ENCODE measurements around the gene STARD9.
"Not testable (repeated sequence)": the region's sequence is repeated elsewhere in the genome, so short reads cannot be mapped to it uniquely, and the experiment has no call there.

Gene STARD9

DNA sequence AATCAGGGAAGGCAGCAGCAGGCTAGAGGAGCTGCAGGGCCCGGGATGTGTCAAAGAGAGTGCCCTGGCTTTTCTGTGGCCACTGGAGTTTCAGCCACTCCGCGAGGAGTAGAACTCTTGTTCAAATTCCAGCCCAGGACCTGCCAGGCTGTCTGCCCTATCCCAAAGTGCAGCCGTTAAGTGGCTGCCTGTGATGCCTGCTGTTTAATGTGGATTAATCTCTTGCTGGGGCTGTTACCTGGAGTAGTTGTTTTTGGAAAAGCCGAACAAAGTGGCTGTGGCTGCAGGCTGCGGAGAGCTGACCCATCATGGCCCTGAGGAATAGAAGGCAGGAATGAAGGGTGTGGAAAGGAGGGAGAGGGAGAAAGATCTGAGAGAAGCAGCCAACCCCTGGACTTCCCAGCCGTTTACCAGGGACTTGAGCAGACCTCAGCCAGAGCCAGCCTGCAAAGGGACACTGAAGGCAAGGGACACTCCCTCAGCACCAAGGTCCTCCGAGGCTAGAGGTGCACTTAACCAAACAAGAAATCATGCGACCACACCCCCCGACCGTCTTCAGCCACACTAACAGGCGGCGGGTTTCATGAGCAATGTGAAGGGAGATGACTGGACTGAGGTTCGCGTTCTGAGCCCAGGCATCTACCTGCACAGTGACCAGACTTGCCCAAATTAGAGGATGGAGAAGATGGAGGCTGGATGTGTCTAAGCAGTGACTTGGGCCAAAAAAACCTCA is 156.9 kb downstream of the STARD9 start:
- DNase-seq = no peak

DNA sequence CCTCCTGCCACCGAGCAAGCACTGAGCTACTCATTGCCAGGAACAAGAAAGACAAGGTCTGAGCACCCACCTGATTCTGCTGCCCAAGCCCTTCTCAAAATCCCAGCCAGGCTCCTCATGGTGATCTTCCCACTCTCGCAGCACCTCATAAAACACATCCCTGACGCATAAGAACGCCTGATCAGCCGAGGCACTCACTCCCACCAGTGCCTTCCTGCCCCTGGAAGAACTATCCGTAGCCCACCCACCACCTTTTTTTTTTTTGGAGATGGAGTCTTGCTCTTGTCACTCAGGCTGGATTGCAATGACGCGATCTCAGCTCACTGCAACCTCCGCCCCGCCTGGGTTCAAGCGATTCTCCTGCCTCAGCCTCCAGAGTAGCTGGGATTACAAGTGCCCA is 157.6 kb downstream of the STARD9 start:
- DNase-seq = no peak

DNA sequence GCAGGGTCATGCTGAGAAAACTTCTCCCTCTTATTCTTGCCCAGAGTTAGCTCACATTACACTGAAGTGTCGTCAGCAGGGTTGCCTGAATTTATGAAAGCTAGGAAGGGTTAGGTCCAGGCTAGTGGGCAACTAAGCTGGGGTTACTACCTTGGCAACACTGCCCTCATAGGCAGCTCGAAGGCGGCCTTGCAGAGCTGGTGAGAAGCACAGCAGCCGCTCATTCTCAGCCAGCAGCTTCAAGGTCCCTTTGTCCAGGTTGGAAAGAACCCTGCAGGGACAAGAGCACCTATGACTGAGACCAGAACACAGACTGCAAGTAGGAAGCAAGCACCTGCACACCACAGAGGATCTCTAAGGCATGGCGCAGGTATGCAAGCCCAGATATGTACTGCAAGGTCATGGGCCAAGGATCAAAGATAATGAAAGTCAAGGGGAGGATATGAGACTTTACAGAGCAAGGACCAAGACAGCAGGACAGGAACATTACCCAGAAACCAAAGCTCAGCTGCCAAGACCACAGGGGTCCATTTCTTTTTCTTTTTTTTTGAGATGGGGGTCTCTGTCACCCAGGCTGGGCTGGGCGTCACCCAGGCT is 158.8 kb downstream of the STARD9 start:
- DNase-seq = no peak

DNA sequence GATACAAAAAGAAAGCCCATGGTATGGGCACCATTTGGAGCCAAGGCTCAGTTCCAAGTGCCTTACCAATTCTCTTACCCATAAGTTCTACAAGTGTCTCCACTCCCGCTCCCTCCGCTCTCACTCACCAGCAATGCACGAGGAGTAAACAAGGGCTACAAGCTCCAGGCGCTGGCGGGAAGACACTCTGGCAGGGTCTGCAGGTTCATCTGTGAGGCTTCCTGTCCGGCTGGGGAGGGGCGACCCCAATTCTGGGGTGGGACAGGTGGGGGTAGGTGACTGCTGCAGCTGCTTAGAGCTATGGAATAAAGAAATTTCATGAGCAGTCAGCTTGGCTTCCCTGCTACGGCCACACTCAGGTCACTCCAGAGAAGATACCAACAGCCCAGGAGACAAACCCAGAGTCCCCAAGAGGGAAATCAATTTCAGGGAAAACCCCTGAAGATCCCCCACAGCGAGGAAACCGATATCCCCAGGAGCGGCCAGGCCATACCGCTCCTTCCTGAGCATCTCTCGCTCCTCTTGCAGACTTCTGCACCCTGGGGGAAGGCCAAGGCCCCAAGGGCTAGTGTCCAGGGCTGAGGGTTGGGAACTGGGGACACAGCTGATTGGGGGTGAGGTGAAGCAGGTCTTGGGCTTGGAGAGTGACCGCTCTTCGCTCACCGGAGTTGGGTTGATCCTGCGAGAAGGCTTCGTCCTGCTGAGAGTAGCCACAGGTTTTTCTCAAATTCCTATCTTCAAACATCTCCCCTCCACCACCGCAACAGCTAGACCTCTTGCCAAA is 160.2 kb downstream of the STARD9 start:
- no peak for DNase-seq

DNA sequence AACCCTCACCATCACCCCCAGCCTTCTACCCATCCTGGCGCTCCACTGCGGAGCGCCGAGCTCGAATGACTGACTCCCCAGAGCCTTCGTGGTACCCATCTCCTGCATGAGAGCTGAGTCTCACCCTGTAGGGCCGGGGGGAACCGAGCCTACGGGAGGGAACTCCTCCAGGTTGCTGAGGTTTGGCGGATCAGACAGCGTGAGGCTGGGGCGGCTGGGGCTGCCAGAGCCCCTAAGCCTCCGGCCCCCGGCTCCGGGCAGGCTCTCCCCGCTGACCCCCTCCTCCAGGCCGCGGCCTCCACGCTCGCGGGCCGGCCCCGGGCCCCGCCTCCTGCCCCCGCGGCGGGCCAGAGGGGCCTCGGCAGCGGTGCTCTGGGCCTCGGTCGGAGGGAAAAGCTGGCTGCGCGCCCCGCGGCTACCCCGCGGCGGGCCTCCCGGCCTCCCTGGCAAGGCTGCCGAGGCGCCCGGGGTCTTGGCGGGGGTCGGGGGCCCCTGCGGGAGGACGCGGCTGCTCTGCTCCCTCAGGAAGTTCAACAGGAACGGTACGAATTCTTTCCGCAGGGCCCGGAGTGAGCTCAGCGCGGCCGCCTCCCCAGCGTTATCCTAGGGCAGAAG is 160.9 kb downstream of the STARD9 start:
- DNase-seq = no peak

DNA sequence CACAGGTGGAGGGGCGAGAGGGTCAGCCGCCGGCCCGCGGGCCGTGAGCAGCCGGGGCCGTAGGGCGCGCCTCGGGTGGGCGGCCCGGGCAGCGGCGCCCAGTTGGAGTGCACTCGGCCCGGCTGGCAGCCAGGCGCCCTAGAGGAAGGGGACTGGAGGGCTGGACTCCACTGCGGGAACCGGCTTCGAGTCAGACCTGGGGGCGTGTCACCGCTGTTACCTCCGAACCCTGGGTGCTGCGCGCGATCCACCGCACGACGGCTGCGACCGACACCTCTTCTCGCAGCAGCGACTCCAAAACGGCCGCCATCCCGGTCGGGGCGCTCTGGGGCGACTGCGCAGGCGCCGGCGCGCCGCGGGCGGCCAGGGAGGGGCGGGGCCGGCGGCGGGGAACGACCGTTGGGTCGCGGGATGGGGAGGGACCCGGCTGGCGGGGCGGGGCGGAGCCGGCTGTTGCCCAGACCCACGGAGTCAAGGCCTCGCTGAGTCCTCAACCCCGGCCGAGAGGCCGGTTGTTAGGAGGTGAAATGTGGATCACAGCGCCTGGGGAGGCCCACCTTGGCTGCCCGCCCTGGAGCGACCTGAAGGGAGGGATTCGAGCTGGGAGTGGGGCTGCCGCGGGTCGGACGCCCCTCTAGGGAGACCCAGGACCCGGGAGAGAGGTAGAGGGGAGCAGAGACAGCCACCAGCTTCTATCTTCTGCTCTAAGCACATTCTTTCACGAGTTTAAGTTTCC is 161.6 kb downstream of the STARD9 start, which contains the start of gene CDAN1:
CDAN1 (minus strand) TSS at position 336 of the 736 bp plus-strand sequence; CDS start at position 310, 26 bp downstream.
- peak; percentile 80 for DNase-seq

DNA sequence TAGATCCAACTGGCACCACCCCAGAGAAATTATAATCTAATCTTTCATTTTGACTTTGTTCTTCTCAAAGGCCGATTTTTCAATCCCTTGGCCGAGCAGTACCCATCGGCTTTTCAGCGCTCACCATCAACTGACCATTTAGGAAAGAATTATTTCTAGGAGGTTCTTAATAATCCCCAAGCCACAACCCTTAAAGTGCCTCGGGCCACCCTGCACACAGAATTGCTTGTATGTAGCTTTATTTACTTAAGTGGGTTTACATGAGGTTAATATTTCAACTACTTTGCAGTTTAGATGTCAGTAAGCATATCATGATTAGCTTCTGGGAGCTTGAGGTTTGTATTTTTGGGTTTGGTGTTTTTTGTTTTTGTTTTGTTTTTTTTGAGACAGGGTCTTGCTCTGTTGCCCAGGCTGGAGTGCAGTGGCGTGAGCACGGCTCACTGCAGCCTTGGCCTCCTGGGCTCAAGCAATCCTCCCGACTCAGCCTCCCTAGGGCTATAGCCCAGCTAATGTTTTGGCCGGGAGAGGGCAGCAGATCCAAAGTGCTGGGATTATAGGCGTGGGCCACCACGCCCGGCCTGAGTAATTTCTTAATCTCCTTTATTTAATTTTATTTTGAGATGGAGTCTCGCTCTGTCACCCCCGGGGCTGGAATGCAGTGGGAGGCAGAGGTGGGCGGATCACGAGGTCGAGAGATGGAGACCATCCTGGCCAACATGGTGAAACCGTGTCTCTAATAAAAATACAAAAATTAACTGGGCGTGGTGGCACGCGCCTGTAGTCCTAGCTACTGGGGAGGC is 162.3 kb downstream of the STARD9 start:
- DNase-seq = no peak

DNA sequence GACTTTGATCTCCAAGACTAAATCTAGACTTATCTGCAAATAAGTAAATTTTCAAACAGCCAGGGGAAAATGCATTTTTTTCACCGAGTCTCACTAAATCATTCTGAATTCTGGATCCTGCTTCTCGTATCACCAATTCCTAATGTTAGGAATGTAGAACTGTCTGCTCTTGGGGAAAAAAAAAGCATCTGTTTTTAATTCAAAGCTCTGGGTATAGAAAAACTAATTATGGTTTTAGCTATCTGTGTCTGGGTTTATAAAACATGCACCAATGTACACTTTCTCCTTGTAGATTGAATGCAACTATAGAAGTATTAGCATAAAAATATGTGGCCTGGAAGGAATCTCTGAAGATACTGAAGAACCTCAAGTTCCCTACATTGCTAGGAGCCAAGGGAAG is 166.3 kb downstream of the STARD9 start:
- no peak for DNase-seq

DNA sequence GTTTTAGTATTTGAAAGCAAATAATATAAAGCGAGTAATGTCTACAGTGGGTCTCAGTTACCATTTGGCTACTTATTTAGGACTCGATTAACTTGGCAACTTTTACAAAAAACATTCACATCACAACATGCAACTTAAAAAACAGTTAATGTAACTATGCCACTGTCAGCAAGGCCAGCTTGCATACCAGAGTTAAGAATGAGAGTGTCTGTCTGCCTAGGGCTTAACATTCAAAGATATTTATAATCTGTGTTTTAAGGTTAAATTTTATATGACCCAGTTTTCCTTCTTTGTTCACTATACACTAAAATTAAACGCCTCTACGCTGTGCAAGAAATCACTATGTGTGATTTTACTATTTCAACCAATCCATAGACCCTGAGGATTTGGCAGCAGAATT is 166.7 kb downstream of the STARD9 start:
- DNase-seq = no peak

DNA sequence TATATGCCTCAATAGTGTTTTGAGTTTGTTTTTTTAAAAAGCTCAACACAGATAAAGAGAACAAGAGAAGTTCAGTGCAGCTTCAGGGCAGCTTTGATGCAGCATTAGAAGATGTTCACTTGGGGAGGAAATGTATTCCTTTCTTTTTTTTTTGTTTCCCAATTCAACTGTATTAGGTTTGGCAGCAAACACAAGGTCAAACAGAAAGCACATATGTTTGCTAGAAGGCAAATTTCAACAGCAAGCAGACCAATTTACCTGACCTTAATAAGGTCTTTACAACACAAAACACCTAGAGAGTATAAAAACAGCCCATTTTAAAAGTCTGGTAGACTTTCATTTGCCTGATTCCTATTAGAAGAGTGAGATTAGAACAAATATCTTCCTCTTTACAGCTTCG is 168.8 kb downstream of the STARD9 start:
- no peak for DNase-seq

DNA sequence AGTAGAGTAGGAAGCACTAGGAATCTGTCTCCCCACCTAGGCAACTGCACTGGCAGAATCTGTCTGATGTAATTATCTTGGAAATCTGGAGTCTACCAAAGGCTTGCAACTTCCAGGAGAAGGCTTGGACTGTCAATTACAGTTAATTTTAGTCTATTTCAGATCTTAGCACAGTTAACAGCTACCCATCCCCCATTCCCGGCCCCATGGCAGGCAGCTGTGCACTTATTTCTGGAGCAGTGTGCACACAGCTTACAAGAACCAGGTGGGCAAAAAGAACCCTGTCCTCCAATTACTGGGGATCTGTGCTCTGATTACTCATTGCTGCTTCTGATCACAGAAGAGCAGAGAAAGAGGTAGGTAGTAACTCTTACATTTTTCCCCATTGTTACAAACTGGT is 173.9 kb downstream of the STARD9 start:
- DNase-seq = no peak

DNA sequence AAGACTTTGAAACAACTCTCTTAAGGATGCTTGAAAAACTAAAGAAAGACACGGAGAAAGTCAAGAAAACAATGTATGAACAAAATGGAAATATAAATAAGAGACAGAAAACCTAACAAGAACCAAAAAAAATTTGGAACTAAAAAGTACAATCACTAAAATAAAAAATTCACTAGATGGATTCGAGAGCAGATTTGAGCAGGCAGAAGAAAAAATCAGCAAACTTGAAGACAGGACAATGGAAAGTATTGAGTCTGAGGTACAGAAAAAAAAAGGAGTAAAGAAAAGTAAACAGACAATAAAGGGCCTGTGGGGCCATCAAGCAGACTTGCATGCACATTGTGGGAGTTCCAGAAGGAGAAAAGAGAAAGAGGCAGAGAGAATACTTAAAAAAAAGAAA is 174.9 kb downstream of the STARD9 start:
- DNase-seq = no peak

DNA sequence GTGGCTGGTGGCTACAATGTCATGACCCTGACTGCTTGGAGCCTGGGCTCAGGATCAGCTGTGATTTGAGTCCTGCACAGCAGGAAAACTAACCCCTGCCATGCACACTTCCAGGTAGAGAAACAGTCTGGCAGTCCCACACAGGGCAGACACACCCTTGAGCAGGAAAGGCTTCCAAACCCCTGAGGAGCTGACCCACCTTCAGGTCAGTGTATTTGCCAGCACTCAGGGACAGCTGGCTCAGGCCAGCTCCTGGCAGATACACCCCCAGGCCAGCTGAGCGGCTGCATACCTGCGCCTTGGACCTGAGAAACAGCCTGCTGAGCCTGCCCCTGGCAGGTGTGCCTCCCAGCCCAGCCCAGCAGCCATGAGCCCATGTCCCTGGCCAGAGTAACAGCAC is 183.7 kb downstream of the STARD9 start:
- no peak for DNase-seq

DNA sequence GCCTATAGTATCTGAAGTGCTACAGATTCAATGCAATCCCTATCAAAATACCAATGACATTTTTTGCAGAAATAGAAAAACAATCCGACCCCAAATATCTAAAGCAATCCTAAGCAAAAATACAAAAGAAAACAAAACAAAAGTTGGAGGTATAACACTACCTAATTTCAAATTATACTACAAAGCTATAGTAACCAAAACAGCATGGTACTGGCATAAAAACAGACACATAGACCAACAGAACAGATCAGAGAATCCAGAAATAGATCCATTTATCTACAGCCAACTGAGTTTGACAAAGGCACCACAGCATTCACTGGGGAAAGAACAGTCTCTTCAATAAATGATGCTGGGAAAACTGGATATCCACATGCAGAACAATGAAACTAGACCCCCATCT is 185.4 kb downstream of the STARD9 start:
- DNase-seq = no peak

DNA sequence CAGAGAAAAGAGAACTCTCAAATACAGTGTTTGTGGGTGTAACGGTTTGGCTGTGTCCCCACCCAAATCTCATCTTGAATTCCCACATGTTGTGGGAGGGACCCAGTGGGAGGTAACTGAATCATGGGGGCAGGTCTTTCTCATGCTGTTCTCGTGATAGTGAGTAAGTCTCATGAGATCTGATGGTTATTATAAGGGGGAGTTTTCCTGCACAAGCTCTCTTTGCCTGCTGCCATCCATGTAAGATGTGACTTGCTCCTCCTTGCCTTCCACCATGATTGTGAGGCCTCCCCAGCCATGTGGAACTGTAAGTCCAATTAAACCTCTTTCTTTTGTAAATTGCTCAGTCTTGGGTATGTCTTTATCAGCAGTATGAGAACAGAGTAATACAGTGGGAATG is 186.4 kb downstream of the STARD9 start:
- DNase-seq = not testable (repeated sequence)

DNA sequence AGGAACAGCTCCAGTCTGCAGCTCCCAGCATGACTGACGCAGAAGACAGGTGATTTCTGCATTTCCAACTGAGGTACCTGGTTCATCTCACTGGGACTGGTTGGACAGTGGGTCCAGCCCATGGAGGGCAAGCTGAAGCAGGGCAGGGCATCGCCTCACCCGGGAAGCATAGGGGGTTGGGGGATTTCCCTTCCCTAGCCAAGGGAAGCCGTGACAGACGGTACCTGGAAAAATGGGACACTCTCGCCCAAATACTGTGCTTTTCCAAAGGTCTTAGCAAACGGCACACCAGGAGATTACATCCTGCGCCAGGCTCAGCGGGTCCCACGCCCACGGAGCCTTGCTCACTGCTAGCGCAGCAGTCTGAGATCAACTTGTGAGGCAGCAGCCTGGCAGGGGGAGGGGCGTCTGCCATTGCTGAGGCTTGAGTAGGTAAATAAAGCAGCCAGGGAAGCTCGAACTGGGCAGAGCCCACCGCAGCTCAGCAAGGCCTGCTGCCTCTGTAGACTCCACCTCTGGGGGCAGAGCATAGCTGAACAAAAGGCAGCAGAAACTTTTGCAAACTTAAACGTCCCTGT is 188.8 kb downstream of the STARD9 start:
- DNase-seq = not testable (repeated sequence)

DNA sequence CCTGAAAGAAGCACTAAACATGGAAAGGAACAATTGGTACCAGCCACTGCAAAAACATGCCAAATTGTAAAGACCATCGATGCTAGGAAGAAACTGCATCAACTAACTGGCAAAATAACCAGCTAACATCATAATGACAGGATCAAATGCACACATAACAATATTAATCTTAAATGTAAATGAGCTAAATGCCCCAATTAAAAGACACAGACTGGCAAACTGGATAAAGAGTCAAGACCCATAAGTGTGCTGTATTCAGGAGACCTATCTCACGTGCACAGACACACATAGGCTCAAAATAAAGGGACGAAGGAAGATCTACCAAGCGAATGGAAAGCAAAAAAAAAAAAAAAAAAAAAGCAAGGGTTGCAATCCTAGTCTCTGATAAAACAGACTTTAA is 190.7 kb downstream of the STARD9 start:
- DNase-seq = not testable (repeated sequence)

Measured in kidney glomerular epithelial cell (primary cell).